Right ventricle myocardium inferior (tissue), 1 donor: ENCODE results near the gene PLEKHA4. TPM values are rescaled to one million over a fixed set of nuclear protein-coding genes. Genes with fewer than 3 reads are reported as not detected.
"Not testable (repeated sequence)": the region's sequence is repeated elsewhere in the genome, so short reads cannot be mapped to it uniquely, and the experiment has no call there.

Experiments used
- ATAC-seq: fragments of 200-7000 bp; cut with Tn5 transposase; one replicate; pipeline ENCODE4 v1.9.1; 2020; ENCODE audit warnings: mild to moderate bottlenecking, moderate library complexity
- DNase-seq: peaks from one replicate; pipeline ENCODE4 v3.0.0; 2021; ENCODE audit errors: missing footprints
- intact Hi-C: fragments of 100-400 bp; cut with DNase I; formaldehyde crosslinking; loops from one replicate; pipeline ENCODE4 v1.11.0; 2022
- total RNA-seq: library from RNA; stranded (reverse); fragmentation: NEBNext Ultra II Directional; extraction: Animal tissue kit (Norgen Biotek cat#: 25700); gene quantifications from one replicate; pipeline ENCODE4 v1.2.1, GENCODE V29; 2021
- donor health status: DM: no; HTN: yes; CAD: no; lungs with severe emphysema.

PLEKHA4 gene
- total RNA-seq, 1 donor from 2014 or later: 23.8 TPM

DNA sequence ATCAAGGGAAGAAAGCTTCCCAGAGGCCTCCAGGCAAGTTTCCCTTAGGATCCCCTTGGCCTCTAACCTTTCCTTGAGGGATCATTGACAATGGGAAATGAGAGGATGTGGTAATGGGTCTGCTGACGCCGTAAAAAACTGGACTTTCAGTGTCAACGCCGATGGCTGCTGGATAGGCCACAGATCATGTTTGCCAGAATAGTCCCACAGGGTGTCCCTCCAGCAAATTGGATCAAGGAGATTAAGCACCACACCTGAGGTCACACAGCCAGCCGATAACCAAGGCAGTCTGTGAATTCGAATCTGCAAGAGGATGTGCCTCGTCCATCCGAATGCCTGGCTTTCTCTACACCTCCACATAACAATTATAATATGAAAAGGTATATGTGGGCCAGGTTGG, 75.1 kb downstream of the PLEKHA4 start:
- intact Hi-C loops: no loop called here
- ATAC-seq: no peak

GRCh38 chr19:48787331-48787730, 81.1 kb downstream of the PLEKHA4 start:
- intact Hi-C loops, DNase-seq, ATAC-seq: not testable (repeated sequence)

More for the DNA sequence above, 75.1 kb downstream of the PLEKHA4 start:
- no peak for DNase-seq

Other genes with a start within 250 kb of the PLEKHA4 start
- gene RPL18, start 249.4 kb downstream of the PLEKHA4 start, total RNA-seq: 604 TPM
- 7.2 TPM for gene SPHK2, start 249.1 kb downstream of the PLEKHA4 start, total RNA-seq
- gene DBP, start 231.2 kb downstream of the PLEKHA4 start, total RNA-seq: 15.2 TPM
- 8.4 TPM for gene CA11, start 222.4 kb downstream of the PLEKHA4 start, total RNA-seq
- gene NTN5, start 195.6 kb downstream of the PLEKHA4 start, total RNA-seq: 0.14 TPM
- not detected for gene FUT2, start 172.6 kb downstream of the PLEKHA4 start, total RNA-seq
- gene MAMSTR, start 148.9 kb downstream of the PLEKHA4 start, total RNA-seq: 4.2 TPM
- 15.3 TPM for gene RASIP1, start 128.0 kb downstream of the PLEKHA4 start, total RNA-seq
- 0.49 TPM for gene IZUMO1, start 121.7 kb downstream of the PLEKHA4 start, total RNA-seq
- 2.1 TPM for gene FUT1, start 116.0 kb downstream of the PLEKHA4 start, total RNA-seq
- not detected for gene FGF21, start 113.1 kb downstream of the PLEKHA4 start, total RNA-seq
- gene BCAT2, start 57.6 kb downstream of the PLEKHA4 start, total RNA-seq: 63.2 TPM
- 1.0 TPM for gene HSD17B14, start 32.1 kb downstream of the PLEKHA4 start, total RNA-seq
- 64.8 TPM for gene PPP1R15A, start 3.8 kb upstream of the PLEKHA4 start, total RNA-seq
- not detected for gene TULP2, start 30.1 kb upstream of the PLEKHA4 start, total RNA-seq
- gene NUCB1, start 31.7 kb upstream of the PLEKHA4 start, total RNA-seq: 246 TPM
- not detected for gene DHDH, start 65.1 kb upstream of the PLEKHA4 start, total RNA-seq
- gene BAX, start 86.3 kb upstream of the PLEKHA4 start, total RNA-seq: 22.4 TPM
- 1,007 TPM for gene FTL, start 96.7 kb upstream of the PLEKHA4 start, total RNA-seq
- 99.1 TPM for gene GYS1, start 124.7 kb upstream of the PLEKHA4 start, total RNA-seq
- 46.8 TPM for gene RUVBL2, start 125.3 kb upstream of the PLEKHA4 start, total RNA-seq
- gene LHB, start 148.5 kb upstream of the PLEKHA4 start, total RNA-seq: not detected
- not detected for gene CGB3, start 155.7 kb upstream of the PLEKHA4 start, total RNA-seq
- not detected for gene CGB2, start 163.3 kb upstream of the PLEKHA4 start, total RNA-seq
- not detected for gene CGB1, start 168.3 kb upstream of the PLEKHA4 start, total RNA-seq
- gene CGB5, start 175.2 kb upstream of the PLEKHA4 start, total RNA-seq: not detected
- gene CGB8, start 180.5 kb upstream of the PLEKHA4 start, total RNA-seq: not detected
- not detected for gene CGB7, start 189.1 kb upstream of the PLEKHA4 start, total RNA-seq
- not detected for gene NTF4, start 196.2 kb upstream of the PLEKHA4 start, total RNA-seq
- gene KCNA7, start 204.1 kb upstream of the PLEKHA4 start, total RNA-seq: 0.81 TPM
- gene SNRNP70, start 216.8 kb upstream of the PLEKHA4 start, total RNA-seq: 110 TPM
- gene LIN7B, start 245.8 kb upstream of the PLEKHA4 start, total RNA-seq: 21.1 TPM